ENCODE data around the gene EHHADH. TPM values are rescaled to one million over a fixed set of nuclear protein-coding genes. Genes with fewer than 3 reads are reported as not detected.
A peak's percentile ranks its signal among the peaks of the same experiment; 100 is the strongest.

Gene EHHADH
- total and polyA plus RNA-seq, 9 of the 15 experiments (the other 6 are each of a cell fraction or from before 2014, with no cell fraction given) = 3.6 to 6.4 (median 5.4) TPM

DNA sequence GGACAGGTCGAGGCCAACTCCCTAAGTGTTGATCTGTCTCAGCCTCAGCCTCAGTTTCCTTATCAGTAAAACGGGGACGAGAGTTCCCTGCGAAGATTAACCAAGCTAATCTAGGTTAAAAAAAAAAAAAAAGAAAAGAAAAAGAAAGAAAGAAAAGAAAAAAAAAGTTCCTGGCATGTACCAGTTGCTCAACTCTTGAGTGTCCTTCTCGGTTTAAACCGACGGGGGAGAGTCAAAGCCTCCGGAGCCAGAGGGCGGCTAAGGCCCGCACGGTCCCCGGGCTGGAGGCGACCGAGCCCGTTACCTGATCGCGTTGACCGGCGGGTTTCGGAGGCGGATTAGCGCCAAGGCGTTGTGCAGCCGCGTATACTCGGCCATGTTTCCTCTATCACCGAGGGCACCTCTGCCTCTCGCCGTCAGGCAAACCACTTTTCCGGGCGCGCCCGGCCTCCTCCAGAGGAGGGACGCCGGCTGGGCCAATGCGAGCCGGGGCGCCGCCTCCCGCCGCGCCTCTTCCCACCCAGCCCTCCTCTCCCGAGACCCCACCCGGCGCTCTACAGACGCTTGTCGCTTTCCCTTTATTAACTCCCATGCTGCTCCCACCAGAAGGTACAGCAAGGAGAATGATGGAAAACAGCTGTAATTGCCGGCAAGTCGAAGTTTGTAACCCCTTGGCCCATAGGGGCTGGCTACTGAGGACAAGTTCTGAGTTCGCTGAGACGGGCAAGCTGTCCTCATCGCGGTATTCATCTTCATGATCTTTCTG, at the start of gene EHHADH (continued):
- TF ChIP-seq TCF7L2 (IDR thresholded peaks at IDR 0.05; ENCODE audit: low read depth, low read length) = no peak
- TF ChIP-seq, protein P1, sequence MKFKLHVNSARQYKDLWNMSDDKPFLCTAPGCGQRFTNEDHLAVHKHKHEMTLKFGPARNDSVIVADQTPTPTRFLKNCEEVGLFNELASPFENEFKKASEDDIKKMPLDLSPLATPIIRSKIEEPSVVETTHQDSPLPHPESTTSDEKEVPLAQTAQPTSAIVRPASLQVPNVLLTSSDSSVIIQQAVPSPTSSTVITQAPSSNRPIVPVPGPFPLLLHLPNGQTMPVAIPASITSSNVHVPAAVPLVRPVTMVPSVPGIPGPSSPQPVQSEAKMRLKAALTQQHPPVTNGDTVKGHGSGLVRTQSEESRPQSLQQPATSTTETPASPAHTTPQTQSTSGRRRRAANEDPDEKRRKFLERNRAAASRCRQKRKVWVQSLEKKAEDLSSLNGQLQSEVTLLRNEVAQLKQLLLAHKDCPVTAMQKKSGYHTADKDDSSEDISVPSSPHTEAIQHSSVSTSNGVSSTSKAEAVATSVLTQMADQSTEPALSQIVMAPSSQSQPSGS (CRISPR knock-in tag; IDR thresholded peaks at IDR 0.05) = no peak
- peak; percentile 80 for TF ChIP-seq NCOA6 (IDR thresholded peaks at IDR 0.05)
- TF ChIP-seq, protein P2, sequence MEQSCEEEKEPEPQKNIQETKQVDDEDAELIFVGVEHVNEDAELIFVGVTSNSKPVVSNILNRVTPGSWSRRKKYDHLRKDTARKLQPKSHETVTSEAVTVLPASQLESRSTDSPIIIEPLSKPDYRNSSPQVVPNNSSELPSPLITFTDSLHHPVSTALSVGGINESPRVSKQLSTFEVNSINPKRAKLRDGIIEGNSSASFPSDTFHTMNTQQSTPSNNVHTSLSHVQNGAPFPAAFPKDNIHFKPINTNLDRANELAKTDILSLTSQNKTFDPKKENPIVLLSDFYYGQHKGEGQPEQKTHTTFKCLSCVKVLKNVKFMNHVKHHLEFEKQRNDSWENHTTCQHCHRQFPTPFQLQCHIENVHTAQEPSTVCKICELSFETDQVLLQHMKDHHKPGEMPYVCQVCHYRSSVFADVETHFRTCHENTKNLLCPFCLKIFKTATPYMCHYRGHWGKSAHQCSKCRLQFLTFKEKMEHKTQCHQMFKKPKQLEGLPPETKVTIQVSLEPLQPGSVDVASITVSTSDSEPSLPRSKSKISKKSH (CRISPR knock-in tag; IDR thresholded peaks at IDR 0.05) = no peak
- no peak for TF ChIP-seq SMARCB1 (IDR thresholded peaks at IDR 0.05; ENCODE audit: insufficient read length, low read depth)
- 0 out of 2 replicates have a peak, but pooled peaks have one; percentile 41 for TF ChIP-seq ELF2 (CRISPR knock-in tag; IDR thresholded peaks at IDR 0.05)
- TF ChIP-seq NFXL1 (CRISPR knock-in tag; IDR thresholded peaks at IDR 0.05) = no peak
- 0 out of 2 replicates have a peak, but pooled peaks have one; percentile 68 for TF ChIP-seq HDGF (IDR thresholded peaks at IDR 0.05)
- TF ChIP-seq, protein P3, sequence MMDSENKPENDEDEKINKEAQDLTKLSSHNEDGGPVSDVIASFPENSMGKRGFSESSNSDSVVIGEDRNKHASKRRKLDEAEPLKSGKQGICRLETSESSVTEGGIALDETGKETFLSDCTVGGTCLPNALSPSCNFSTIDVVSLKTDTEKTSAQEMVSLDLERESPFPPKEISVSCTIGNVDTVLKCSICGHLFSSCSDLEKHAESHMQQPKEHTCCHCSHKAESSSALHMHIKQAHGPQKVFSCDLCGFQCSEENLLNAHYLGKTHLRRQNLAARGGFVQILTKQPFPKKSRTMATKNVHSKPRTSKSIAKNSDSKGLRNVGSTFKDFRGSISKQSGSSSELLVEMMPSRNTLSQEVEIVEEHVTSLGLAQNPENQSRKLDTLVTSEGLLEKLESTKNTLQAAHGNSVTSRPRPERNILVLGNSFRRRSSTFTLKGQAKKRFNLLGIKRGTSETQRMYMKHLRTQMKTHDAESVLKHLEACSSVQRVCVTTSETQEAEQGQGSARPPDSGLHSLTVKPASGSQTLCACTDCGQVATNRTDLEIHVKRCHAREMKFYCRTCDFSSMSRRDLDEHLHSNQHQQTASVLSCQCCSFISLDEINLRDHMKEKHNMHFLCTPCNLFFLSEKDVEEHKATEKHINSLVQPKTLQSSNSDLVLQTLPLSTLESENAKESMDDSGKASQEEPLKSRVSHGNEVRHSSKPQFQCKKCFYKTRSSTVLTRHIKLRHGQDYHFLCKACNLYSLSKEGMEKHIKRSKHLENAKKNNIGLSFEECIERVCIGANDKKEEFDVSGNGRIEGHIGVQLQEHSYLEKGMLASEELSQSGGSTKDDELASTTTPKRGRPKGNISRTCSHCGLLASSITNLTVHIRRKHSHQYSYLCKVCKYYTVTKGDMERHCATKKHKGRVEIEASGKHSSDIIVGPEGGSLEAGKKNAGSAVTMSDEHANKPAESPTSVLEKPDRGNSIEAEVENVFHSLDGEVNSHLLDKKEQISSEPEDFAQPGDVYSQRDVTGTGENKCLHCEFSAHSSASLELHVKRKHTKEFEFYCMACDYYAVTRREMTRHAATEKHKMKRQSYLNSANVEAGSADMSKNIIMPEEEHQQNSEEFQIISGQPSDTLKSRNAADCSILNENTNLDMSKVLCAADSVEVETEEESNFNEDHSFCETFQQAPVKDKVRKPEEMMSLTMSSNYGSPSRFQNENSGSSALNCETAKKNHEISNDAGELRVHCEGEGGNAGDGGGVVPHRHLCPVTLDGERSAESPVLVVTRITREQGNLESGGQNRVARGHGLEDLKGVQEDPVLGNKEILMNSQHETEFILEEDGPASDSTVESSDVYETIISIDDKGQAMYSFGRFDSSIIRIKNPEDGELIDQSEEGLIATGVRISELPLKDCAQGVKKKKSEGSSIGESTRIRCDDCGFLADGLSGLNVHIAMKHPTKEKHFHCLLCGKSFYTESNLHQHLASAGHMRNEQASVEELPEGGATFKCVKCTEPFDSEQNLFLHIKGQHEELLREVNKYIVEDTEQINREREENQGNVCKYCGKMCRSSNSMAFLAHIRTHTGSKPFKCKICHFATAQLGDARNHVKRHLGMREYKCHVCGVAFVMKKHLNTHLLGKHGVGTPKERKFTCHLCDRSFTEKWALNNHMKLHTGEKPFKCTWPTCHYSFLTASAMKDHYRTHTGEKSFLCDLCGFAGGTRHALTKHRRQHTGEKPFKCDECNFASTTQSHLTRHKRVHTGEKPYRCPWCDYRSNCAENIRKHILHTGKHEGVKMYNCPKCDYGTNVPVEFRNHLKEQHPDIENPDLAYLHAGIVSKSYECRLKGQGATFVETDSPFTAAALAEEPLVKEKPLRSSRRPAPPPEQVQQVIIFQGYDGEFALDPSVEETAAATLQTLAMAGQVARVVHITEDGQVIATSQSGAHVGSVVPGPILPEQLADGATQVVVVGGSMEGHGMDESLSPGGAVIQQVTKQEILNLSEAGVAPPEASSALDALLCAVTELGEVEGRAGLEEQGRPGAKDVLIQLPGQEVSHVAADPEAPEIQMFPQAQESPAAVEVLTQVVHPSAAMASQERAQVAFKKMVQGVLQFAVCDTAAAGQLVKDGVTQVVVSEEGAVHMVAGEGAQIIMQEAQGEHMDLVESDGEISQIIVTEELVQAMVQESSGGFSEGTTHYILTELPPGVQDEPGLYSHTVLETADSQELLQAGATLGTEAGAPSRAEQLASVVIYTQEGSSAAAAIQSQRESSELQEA (IDR thresholded peaks at IDR 0.05; ENCODE audit: low read depth) = 0 out of 2 replicates have a peak, but pooled peaks have one; percentile 40
- TF ChIP-seq, protein P4, sequence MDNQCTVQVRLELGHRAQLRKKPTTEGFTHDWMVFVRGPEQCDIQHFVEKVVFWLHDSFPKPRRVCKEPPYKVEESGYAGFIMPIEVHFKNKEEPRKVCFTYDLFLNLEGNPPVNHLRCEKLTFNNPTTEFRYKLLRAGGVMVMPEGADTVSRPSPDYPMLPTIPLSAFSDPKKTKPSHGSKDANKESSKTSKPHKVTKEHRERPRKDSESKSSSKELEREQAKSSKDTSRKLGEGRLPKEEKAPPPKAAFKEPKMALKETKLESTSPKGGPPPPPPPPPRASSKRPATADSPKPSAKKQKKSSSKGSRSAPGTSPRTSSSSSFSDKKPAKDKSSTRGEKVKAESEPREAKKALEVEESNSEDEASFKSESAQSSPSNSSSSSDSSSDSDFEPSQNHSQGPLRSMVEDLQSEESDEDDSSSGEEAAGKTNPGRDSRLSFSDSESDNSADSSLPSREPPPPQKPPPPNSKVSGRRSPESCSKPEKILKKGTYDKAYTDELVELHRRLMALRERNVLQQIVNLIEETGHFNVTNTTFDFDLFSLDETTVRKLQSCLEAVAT (IDR thresholded peaks at IDR 0.05) = peak in 1 of 2 experiments; percentile 29; a peak in 1 of 4 replicates
- peak; percentile 54; the same call in 1 of the 2 replicates for TF ChIP-seq ETV5 (CRISPR knock-in tag; IDR thresholded peaks at IDR 0.05; ENCODE audit: low read depth)
- TF ChIP-seq ZNF239 (CRISPR knock-in tag; IDR thresholded peaks at IDR 0.05) = no peak
- TF ChIP-seq KHSRP (IDR thresholded peaks at IDR 0.05) = no peak
- TF ChIP-seq HMG20A (CRISPR knock-in tag; conservative IDR thresholded peaks at IDR 0.05) = no peak

Measured in K562 (cell line).